HG02884 (cell line): Measurements from ENCODE around the gene ZBTB8A.
"Not testable (repeated sequence)": the region's sequence is repeated elsewhere in the genome, so short reads cannot be mapped to it uniquely, and the experiment has no call there.

Source experiments
- ATAC-seq: cut with Tn5 transposase; IDR thresholded peaks from one replicate; pipeline ENCODE4 v1.9.1; 2021; ENCODE audit warnings: mild to moderate bottlenecking, moderate library complexity; ENCODE audit not compliant: unreplicated experiment

Gene ZBTB8A

DNA sequence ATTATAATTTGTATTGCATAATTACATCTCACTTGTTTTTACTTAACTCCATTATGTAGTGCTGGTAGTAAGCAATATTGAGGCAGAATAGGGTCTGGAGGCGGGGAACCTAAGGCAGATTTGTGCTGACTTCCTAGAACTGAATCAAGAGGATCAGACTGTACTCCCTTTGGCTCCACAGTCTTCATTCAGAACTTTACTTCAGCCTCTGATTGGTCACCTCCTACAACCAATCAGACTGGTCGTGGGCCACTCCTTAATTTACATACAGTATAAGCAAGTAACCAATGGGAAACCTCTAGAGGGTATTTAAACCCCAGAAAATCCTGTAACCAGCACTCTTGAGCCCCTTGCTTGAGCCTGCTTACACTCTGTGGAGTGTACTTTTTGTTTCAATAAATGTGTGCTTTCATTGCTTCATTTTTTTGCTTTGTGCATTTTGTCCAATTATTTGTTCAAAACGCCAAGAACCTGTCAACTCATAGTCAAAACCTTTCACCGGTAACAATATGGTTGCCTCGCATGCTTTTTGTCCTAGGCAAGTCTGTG lies 79.5 kb downstream of the ZBTB8A start:
- ATAC-seq: no peak

DNA sequence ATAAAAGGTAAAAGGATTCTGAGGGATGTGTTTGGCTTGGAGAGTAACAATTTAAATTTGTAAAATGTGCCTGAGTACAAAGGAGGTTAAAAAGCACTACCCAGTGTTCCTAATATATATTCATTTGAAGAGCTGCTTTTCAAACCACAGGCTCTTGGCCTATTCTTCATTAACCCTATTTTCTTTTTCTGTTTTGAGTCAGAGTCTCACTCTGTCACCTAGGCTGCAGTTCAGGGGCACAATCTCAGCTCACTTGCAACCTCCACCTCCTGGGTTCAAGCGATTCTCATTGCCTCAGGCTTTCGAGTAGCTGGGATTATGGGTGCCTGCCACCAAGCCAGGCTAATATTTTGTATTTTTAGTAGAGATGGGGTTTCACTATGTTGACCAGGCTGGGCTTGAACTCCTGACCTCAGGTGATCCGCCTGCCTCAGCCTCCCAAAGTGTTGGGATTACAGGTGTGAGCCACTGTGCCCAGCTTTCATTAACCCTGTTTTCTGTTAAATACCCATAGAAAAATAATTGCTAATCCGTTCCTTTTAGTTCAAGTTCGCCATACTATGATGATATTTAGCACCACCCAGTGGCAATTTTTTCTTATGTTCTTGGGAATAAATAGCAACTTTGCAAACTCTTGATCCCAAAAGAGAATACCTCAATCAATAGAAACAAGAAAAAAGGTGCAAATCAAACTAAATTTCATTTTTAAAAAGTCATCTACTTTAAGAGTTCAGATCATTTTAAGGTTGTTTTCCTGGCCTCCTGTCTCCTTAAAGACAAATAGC lies 80.7 kb downstream of the ZBTB8A start:
- ATAC-seq: peak; percentile 52

DNA sequence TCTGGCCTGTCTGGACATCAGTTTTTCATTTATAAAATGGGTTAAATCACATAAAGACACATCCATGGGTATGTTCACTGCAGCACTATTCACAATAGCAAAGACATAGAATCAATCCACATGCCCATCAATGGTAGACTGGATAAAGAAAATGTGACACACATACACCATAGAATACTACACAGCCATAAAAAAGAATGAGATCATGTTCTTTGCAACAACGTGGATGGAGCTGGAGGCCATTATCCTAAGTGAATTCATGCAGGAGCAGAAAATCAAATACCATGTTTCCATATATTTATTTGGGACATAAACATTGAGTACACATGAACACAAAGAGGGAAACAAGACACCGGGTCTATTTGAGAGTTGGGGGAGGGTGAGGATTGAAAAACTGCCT lies 83.0 kb downstream of the ZBTB8A start:
- no peak for ATAC-seq

DNA sequence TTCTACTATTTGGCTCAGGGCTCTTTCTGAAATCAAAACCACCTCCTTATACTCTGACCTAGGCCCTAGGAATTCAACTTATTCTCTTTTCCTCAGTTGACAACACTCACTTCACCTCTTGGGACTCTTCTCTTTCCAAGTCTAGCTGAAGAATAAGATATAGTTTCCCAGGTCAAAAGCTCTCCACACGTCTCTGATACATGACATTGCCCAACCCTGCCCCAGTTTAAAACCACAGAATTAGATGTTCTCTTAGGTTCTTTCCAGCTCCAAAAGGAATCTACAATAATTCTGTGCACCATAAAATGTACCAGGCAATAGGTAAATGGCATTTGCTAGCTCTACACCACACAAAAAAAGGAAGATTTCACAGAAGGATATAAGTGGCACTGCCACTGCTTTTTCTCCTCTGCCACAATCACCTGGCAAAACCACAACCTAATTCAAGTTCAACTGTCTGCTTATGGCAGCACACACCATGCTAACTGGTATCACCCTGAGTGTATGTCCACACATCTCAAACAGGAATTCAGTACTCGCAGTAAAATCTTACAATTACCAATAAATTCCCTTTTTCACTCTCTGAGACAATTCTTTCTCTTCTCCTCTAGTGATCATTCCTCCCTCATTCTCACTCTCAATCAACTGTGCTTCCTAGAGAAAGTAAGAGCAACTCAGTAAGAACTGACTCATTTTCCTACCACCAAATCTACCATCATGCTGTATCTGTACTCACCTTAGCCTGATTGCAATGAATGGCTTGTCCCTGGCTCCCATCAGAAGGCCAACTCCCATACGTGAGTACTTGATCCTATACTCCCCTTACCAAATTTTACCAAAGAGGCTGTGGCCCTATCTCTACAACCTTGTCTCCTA lies 83.8 kb downstream of the ZBTB8A start:
- no peak for ATAC-seq

DNA sequence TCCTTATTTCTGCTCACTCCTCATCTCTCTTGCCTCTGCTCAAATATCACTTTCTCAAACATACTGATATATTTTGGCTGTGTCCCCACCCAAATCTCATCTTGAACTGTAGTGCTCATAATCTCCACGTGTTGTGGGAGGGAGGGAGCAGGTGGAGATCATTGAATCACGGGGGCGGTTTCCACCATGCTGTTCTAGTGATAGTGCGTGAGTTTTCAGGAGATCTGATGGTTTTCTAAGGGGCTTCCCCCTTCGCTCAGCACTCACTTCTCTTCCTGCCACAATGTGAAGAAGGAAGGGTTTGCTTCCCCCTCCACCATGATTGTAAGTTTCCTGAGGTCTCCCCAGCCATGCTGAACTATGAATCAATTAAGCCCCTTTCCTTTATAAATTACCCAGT lies 84.5 kb downstream of the ZBTB8A start:
- no peak for ATAC-seq

DNA sequence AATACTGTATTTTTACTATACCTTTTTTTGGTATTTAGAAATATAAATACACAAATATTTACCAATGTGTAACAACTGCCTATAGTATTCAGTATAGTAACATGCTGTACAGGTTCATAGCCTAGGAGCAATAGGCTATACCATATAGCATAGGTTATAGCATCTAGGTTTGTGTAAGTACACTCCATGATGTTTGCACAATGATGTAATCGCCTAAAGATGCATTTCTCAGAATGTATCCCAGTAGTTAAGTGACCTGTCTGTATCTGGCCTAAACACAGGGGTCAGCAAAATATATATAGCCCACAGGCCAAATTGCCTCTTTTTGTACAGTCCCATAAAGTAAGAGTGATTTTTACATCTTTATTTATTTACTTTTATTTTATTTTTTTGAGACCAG lies 86.9 kb downstream of the ZBTB8A start:
- ATAC-seq: no peak

DNA sequence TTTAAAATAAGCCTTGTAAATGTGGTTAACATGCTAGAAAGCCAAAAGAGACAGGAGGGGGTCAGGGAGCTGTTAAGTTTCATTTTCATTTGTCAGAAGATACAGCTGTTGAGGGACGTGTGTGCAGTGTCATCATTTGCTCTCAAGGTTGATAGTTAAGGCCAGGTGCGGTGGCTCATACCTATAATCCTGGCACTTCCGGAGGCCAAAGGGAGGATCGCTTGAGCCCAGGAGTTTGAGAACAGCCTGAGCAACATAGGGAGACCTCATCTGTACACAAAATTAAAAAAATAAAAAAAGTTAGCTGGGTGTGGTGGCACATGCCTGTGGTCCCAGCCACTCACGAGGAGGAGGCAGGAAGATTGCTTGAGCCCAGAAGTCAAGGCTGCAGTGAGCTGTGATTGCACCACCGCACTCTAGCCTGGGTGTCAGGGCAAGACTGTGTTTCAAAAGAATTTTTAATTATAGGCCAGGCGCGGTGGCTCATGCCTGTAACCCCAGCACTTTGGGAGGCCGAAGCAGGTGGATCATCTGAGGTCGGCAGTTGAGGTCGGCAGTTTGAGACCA lies 88.5 kb downstream of the ZBTB8A start:
- ATAC-seq: no peak

DNA sequence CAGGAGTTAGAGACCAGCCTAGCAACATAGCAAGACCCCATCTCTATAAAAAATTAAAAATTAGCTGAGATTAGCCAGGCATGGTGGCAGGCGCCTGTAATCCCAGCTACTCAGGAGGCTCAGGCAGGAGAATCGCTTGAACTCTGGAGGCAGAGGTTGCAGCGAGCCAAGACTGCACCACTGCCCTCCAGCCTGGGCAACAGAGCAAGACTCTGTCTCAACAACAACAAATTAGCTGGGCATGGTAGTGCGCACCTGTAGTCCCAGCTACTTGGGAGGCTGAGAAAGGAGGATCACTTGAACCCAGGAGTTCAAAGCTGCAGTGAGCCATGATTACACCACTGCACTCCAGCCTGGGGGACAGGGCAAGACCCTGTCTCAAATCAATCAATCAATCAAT lies 90.9 kb downstream of the ZBTB8A start:
- not testable (repeated sequence) for ATAC-seq

DNA sequence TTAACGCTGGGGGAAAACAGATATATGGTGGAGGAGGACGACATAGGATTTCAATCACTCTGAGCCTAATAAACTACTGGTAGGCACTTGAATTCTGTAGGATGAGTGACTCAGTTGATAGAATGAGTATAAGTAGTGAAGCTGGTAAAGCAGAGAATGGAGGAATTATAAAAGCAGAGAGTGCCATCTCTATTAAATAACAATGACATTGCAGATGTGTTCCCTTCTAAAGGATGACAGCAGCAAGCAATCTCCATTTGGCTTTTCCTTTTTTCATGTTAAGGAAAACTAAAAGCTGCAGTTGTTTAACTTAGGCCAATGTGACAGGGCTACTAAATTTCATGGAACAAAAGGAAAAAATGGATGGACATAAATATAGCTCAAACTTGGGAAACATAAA lies 93.6 kb downstream of the ZBTB8A start:
- ATAC-seq: no peak

DNA sequence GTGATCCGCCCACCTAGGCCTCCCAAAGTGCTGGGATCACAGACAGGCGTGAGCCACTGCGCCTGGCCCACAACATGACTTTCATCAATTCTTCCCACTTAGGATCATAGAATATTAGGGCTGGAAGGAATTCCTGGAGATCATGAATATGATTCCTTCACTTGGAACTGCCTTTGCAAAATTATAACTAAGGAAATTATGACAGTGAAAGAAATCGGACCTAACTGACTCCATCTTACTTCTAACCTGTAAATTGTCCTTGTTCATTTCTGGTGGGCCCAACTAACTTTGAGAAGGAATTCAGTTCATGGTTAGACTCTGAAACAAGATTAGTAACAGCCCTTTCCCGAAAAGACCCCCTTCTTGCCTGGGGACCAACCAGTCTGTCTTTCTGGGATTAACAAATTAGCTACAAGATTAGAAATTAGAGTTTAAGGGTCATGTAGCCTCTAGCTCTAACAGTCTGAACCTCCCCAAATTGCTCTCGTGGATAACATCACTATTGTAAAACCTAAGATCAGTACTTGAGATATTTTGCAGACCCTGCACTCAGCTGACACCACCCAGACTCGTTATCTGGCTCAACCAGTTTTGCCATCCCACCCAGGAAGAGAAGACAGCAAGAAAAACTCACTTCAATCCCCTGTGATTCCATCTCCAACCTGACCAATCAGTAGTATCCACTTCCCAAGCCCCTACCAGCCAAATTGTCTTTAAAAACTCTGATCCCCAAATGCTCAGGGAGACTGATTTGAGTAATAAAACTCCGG lies 96.5 kb downstream of the ZBTB8A start:
- no peak for ATAC-seq

DNA sequence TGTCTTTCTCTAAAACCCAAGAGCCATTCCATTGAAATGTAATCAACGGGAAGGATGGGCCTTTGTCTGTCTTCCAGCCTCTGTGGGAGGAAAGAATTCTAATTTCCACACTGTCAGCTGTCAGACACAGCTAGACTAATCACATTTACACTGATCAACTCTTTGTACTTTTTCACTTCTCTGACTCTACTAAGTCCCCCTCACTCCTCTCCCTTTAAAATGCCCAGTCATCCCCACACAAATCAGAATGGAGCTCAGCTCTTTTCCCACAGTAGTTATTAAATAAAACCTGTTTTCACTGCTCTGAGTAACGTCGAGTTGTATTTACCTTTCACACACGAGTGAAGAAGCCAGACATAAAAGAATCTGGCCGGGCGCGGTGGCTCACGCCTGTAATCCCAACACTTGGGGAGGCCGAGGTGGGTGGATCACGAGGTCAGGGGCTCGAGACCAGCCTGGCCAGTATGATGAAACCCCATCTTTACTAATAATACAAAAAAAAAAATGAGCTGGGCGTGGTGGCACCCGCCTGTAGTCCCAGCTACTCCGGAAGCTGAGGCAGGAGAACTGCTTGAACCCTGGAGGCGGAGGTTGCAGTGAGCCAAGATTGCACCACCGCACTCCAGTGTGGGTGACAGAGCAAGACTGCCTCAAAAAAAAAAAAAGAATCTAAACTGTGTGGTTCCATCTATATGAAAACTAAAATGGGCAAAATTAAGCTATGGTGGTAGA lies 97.9 kb downstream of the ZBTB8A start:
- ATAC-seq: no peak

DNA sequence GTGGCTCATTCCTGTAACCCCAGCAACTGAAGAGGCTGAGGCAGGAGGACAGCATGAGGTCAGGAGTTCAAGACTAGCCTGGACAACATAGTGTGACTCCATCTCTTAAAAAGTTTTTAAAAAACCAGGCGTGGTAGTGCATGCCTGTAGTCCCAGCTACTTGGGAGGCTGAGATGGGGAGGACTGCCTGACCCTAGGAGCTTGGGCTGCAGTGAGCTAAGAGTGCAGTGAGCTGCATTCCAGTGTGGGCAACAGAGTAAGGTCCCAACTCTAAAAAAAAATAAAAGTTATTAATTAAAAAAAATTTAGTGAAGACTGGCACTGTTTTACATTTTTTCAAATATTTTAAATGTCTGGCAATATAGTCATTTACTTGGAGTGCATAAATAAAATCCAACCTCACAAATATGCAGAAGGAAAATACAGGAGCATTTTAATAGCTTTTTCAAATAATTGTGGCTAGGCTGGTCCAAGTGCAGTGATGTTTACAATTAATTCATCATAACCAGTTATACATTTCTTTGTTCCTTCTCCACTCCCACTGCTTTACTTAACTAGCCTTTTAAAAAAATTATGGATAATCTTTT lies 100.4 kb downstream of the ZBTB8A start:
- ATAC-seq: no peak

DNA sequence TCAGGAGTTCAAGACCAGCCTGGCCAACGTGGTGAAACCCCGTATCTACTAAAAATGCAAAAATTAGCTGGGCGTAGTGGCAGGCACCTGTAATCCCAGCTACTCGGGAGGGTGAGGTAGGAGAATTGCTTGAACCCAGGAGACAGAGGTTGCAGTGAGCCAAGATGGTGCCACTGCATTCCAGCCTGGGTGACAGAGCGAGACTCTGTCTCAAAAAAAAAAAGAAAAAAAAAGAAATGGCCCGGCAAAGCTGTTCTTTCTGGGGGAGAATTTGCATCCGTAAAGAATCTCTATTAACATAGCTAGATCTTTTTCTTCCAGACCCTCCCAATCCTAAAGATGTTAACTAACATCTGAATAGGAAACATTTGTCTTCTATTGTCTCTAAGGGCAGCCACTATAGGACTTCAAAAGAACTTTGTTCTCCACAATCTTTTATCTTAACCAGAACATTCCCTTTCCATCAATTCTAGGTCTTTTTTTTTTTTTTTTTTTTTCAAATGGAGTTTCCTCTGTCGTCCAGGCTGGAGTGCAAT lies 103.1 kb downstream of the ZBTB8A start:
- ATAC-seq: not testable (repeated sequence)

DNA sequence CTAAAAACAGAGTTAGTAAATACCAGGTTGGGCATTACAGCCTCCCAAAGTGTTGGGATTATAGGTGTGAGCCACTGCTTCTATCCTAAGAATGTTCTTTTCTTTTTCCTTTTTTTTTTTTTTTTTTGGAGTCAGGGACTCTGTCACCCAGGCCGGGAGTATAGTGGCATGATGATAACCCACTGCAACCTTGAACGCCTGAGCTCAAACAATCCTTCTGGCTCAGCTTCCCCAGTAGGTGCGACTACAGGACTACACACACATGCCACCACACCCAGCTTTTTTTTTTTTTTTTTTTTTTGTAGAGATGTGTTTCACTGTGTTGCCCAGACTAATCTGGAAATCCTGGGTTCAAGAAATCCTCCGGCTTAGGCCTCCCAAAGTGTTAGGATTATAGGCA lies 105.2 kb downstream of the ZBTB8A start:
- no peak for ATAC-seq

DNA sequence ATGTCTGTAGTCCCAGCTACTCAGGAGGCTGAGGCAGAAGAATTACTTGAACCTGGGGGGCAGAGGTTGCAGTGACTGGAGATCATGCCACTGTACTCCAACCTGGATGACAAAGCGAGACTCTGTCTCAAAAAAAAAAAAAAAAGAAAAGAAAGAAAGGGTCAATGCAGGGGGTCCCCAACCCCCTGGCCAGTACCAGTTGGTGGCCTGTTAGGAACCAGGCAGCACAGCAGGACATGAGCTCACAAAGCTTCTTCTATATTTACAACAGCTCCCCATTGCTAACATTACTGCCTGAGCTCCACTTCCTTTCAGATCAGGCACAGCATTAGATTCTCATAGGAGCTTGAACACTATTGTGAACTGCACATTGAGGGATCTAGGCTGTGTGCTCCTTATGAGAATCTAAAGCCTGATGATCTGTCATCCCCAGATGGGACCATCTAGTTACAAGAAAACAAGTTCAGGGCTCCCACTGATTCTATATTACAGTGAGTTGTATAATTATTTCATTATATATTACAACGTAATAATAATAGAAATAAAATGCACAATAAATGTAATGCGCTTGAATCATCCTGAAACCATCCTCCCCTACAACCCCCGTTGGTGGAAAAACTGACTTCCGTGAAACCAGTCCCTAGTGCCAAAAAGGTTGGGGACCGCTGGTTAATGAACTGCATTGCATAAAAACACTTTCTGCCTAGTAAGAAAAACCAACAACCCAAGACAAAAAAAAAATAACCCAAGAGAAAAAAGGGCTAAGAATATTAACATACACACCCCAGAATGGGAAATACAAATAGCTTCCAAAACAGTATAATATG lies 108.3 kb downstream of the ZBTB8A start:
- no peak for ATAC-seq

DNA sequence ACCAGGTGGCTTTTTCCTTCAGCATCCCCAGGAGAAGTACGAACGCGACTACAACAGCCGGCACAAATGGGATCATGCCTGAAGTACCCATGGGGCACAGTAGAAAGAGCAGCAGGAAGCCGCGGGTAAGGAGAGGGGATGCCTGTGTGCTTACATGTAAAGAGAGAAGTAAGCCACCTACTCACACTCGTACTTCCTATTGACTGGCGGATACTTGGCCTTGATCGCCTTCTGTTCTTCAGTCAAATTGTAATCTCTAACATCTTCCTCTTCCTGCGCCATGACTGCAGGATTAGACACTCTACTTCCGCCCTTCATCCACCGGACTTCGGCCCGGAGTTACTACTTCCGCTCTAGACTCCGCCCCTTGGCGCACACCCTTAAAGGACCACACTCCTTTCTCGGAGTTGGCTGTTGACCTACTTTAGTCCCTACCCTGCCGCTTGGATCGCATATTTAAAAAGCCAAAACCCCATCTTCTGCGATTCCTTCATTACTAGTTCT lies 111.1 kb downstream of the ZBTB8A start, which contains the start of gene ZBTB8OS:
Gene ZBTB8OS (minus strand): TSS at position 303 of the 504 bp plus-strand sequence. CDS start 21 bp downstream, at position 282.
- ATAC-seq: peak; percentile 59

DNA sequence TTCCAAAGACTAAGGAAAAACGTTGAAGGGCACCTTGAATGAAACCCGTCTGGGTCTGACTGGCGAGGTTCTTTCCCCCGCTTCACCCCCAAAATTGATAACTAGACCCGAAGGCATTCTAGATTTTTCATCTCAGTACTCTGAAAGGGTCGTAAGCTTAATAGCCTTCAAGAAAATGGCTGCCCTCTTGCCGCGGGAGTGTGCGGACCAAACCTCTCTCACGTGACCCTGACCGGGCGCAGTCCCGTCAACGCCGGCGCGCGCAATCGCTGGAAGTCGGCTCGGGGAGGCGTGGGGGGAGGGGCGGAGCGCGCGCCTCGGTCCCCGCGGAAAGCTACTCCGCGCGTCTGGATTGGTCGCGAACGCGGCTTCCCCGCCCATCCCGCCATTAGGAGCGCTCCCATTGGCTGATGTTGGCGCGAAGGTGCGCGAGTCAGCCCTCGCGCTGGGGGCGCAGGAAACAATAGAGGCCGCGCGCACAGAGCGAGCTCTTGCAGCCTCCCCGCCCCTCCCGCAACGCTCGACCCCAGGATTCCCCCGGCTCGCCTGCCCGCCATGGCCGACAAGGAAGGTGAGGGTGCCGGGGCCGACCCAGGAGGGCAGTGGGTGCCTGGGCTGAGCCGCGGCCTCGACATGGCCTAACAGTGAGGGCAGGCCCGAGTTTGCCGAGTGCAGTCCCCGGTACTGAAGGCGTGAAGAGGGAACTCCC lies 111.7 kb downstream of the ZBTB8A start, which contains the start of gene RBBP4:
Gene RBBP4 (plus strand): TSS at position 457 of the 709 bp plus-strand sequence. CDS start 99 bp downstream, at position 556.
- ATAC-seq: peak; percentile 77
